Endothelial cell of umbilical vein (primary cell): Measurements from ENCODE around the gene RELL1.

Experiments
- CTCF ChIP-seq, 2 donors: IDR thresholded peaks; 1 replicate in 1 of 2; 2 replicates in 1 of 2; pipeline ENCODE4 v1.5.1; 2011; ENCODE audit warnings: low read length in 2 of 2, mild to moderate bottlenecking in 2 of 2, moderate library complexity in 2 of 2, control low read depth in 1 of 2, inconsistent platforms in 1 of 2, low read depth in 1 of 2; ENCODE audit not compliant: insufficient read depth in 1 of 2; ENCODE audit errors: extremely low read depth in 1 of 2
- MAX ChIP-seq: IDR thresholded peaks from 2 replicates; pipeline ENCODE4 v1.6.1; 2011; ENCODE audit not compliant: insufficient read depth, insufficient read length

- TF ChIP-seq CTCF (IDR thresholded peaks at IDR 0.05; ENCODE audit: extremely low read depth in 1 of 2, insufficient read depth in 1 of 2, low read depth in 1 of 2, low read length in 2 of 2), result no peak
- TF ChIP-seq MAX, result no peak
These were observed 101.6 kb downstream of the RELL1 start for GRCh38 chr4:37584493-37585060.
